Measurements from ENCODE around the gene RGCC.

The RGCC gene

GRCh38 chr13:41467425-41467945, 10.1 kb downstream of the RGCC start:
- no peaks in the 10 kb centered on the region for H3K9me3 ChIP-seq (ENCODE audit: control insufficient read depth, insufficient read depth, low read depth, low read length)
- H3K4me1 ChIP-seq (ENCODE audit: control insufficient read depth, insufficient read depth, low read length) = no peaks in the 10 kb centered on the region
- H3K36me3 ChIP-seq (ENCODE audit: control insufficient read depth in 2 of 2, insufficient read depth in 1 of 2, low read length in 2 of 2) = peaks cover 0 to 12% of the 10 kb centered on the region in 2 experiments; a peak in 1 of 3 replicates
- no peak overlapping the region for H3K4me3 ChIP-seq (ENCODE audit: low read depth, low read length)
- no peak for TF ChIP-seq HOXD13 (CRISPR knock-in tag; IDR thresholded peaks at IDR 0.05; ENCODE audit: borderline replicate concordance)
- TF ChIP-seq OVOL3 (tag by site-specific recombination; IDR thresholded peaks at IDR 0.05) = no peak
- no peak for TF ChIP-seq ZNF558 (tag by site-specific recombination; IDR thresholded peaks at IDR 0.05)
- TF ChIP-seq HIC1 (tag by site-specific recombination; IDR thresholded peaks at IDR 0.05) = no peak
- TF ChIP-seq ZNF174 (tag by site-specific recombination; IDR thresholded peaks at IDR 0.05) = no peak
- no peak for TF ChIP-seq BCL11B (tag by site-specific recombination; IDR thresholded peaks at IDR 0.05; ENCODE audit: low read depth)
- no peak for TF ChIP-seq ZNF10 (tag by site-specific recombination; IDR thresholded peaks at IDR 0.05)
- TF ChIP-seq ZFHX2 (tag by site-specific recombination; conservative IDR thresholded peaks at IDR 0.05) = no peak
- TF ChIP-seq TCF7L2 (IDR thresholded peaks at IDR 0.05; ENCODE audit: borderline replicate concordance, low read depth, low read length) = no peak
- no peak for TF ChIP-seq ZNF335 (tag by site-specific recombination; conservative IDR thresholded peaks at IDR 0.05)
- no peak for TF ChIP-seq ZNF530 (tag by site-specific recombination; IDR thresholded peaks at IDR 0.05; ENCODE audit: low read depth)
- POLR2A ChIA-PET = no interaction called here
- no peak overlapping the region for H3K27ac ChIP-seq (ENCODE audit: extremely low read depth, low read depth, low read length)
- CTCF ChIA-PET = no interaction called here

GRCh38 chr13:41468631-41469030, 11.3 kb downstream of the RGCC start:
- Histone ChIP-seq H3K36me3 (ENCODE audit: control insufficient read depth in 2 of 2, insufficient read depth in 1 of 2, low read length in 2 of 2) (peaks cover 0 to 12% of the 10 kb centered on the region in 2 experiments; a peak in 1 of 3 replicates), H3K4me3 (ENCODE audit: low read depth, low read length) (no peak overlapping the region), H3K9me3 (ENCODE audit: control insufficient read depth, insufficient read depth, low read depth, low read length) (no peaks in the 10 kb centered on the region), H3K27ac (ENCODE audit: extremely low read depth, low read depth, low read length) (no peak overlapping the region), H3K4me1 (ENCODE audit: control insufficient read depth, insufficient read depth, low read length) (no peaks in the 10 kb centered on the region)
- TF ChIP-seq ZNF24 (tag by site-specific recombination; IDR thresholded peaks at IDR 0.05) (no peak), ZNF292 (tag by site-specific recombination; IDR thresholded peaks at IDR 0.05; ENCODE audit: borderline replicate concordance, low read depth) (no peak), ZNF48 (tag by site-specific recombination; IDR thresholded peaks at IDR 0.05) (no peak), ZSCAN16 (tag by site-specific recombination; IDR thresholded peaks at IDR 0.05) (no peak), ZNF76 (tag by site-specific recombination; IDR thresholded peaks at IDR 0.05; ENCODE audit: borderline replicate concordance, low read depth) (no peak), ZBTB11 (tag by site-specific recombination; conservative IDR thresholded peaks at IDR 0.05; ENCODE audit: low read depth) (no peak), ZNF639 (tag by site-specific recombination; IDR thresholded peaks at IDR 0.05) (no peak), ZSCAN4 (tag by site-specific recombination; IDR thresholded peaks at IDR 0.05) (no peak), ZNF350 (tag by site-specific recombination; IDR thresholded peaks at IDR 0.05) (no peak), ZNF19 (tag by site-specific recombination; IDR thresholded peaks at IDR 0.05; ENCODE audit: low read depth) (no peak)
- ChIA-PET POLR2A (no interaction called here), CTCF (no interaction called here)

All from HEK293 (cell line).